Ascending aorta (tissue), 2 donors: ENCODE measurements around the gene SLC49A4. TPM values are rescaled to one million over a fixed set of nuclear protein-coding genes. Genes with fewer than 3 reads are reported as not detected.

Source experiments
- DNase-seq, 2 donors: peaks; one replicate each; pipeline ENCODE4 v3.0.0-alpha.2; 2019; ENCODE audit warnings: low spot score in 2 of 2
- H3K27ac ChIP-seq, 2 donors: fragments of 200-600 bp; sonication (generic); one replicate each; pipeline ENCODE4 v1.5.1; 2016 to 2017; ENCODE audit warnings: mild to moderate bottlenecking in 1 of 2
- H3K27me3 ChIP-seq: fragments of 200-600 bp; sonication (generic); one replicate; pipeline ENCODE4 v1.5.1; 2017
- H3K36me3 ChIP-seq, 2 donors: fragments of 200-600 bp; sonication (generic); one replicate each; pipeline ENCODE4 v1.5.1; 2016
- H3K4me1 ChIP-seq, 2 donors: fragments of 200-600 bp; sonication (generic); one replicate each; pipeline ENCODE4 v1.5.1; 2016 to 2017; ENCODE audit warnings: mild to moderate bottlenecking in 1 of 2
- H3K4me3 ChIP-seq, 2 donors: fragments of 200-600 bp; sonication (generic); one replicate each; pipeline ENCODE4 v1.5.1; 2016 to 2017; ENCODE audit warnings: mild to moderate bottlenecking in 1 of 2
- H3K9me3 ChIP-seq, 2 donors: fragments of 200-600 bp; sonication (generic); one replicate each; pipeline ENCODE4 v1.5.1; 2016
- intact Hi-C: fragments of 100-400 bp; cut with DNase I; formaldehyde crosslinking; loops from one replicate; pipeline ENCODE4 v1.15.1; 2023
- total RNA-seq: library from RNA; depleted of rRNA; stranded (reverse); fragments of >200 nt; gene quantifications from one replicate; pipeline ENCODE4 v1.1.0, GENCODE V29; 2016
- TF ChIP-seq, protein P1 (sequence below), 3 experiments: fragments of 200-600 bp in 2 of 3; fragments of 450-650 bp in 1 of 3; sonication (generic) in 2 of 3; IDR thresholded peaks; one replicate each; pipeline ENCODE4 v1.5.1; 2016 to 2019; ENCODE audit warnings: antibody characterized with exemption in 3 of 3, mild to moderate bottlenecking in 1 of 3, moderate library complexity in 1 of 3

SLC49A4 gene
- total RNA-seq, 1 donor from 2014 or later = 3.2 TPM

DNA sequence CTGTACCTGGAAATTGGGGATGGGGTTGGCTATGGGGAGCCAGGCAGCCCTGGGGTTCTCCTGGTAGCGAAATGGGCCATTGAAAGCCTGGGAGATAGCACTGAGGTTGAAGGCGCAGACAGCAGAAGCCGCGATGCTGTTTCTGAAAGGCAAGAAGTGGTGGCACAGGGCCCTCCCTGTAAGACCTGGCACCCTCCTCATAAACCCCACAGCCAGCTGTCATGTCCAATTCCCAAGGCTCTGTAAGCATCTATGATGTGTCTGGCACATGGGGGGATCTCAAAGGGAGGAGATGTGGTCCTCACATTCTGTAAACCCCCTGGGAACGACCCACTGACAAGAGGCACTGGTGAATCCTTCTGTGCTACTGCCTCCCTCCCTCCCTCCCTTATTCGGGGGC lies 128.7 kb downstream of the SLC49A4 start:
- TF ChIP-seq, protein P1, sequence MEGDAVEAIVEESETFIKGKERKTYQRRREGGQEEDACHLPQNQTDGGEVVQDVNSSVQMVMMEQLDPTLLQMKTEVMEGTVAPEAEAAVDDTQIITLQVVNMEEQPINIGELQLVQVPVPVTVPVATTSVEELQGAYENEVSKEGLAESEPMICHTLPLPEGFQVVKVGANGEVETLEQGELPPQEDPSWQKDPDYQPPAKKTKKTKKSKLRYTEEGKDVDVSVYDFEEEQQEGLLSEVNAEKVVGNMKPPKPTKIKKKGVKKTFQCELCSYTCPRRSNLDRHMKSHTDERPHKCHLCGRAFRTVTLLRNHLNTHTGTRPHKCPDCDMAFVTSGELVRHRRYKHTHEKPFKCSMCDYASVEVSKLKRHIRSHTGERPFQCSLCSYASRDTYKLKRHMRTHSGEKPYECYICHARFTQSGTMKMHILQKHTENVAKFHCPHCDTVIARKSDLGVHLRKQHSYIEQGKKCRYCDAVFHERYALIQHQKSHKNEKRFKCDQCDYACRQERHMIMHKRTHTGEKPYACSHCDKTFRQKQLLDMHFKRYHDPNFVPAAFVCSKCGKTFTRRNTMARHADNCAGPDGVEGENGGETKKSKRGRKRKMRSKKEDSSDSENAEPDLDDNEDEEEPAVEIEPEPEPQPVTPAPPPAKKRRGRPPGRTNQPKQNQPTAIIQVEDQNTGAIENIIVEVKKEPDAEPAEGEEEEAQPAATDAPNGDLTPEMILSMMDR (IDR thresholded peaks at IDR 0.05) = no peak
- Histone ChIP-seq H3K4me3 (no peak overlapping the region), H3K27me3 (no peaks in the 10 kb centered on the region), H3K4me1 (no peaks in the 10 kb centered on the region), H3K27ac (no peak overlapping the region), H3K9me3 (no peaks in the 10 kb centered on the region), H3K36me3 (no peaks in the 10 kb centered on the region)
- intact Hi-C loops = no loop called here
- peak in 1 of 2 donors; percentile 13 for DNase-seq

DNA sequence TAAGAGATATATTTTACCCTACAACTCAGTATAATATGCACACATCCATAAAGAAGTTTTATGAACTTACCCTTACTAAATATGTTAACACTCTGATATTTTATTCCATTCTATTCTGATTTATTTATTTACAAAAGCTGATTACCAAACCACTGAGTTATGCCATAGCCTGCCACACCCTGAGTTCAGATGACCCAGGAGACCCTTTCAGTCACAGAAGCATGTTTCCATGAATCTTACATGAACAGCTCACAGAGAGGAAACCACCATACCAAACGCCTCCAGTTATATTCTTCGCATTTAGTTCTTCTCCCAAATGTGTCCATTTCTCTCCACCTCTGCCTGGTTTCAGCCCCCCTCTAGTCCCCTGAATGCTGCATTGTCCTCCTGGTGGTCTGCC lies 129.2 kb downstream of the SLC49A4 start:
- no peaks in the 10 kb centered on the region for H3K4me1 ChIP-seq
- H3K27ac ChIP-seq = no peak overlapping the region
- no peaks in the 10 kb centered on the region for H3K27me3 ChIP-seq
- peak in 1 of 2 donors; percentile 7 for DNase-seq
- TF ChIP-seq, protein P1 (IDR thresholded peaks at IDR 0.05) = no peak
- intact Hi-C loops = no loop called here
- no peak overlapping the region for H3K4me3 ChIP-seq
- H3K36me3 ChIP-seq = no peaks in the 10 kb centered on the region
- no peaks in the 10 kb centered on the region for H3K9me3 ChIP-seq

DNA sequence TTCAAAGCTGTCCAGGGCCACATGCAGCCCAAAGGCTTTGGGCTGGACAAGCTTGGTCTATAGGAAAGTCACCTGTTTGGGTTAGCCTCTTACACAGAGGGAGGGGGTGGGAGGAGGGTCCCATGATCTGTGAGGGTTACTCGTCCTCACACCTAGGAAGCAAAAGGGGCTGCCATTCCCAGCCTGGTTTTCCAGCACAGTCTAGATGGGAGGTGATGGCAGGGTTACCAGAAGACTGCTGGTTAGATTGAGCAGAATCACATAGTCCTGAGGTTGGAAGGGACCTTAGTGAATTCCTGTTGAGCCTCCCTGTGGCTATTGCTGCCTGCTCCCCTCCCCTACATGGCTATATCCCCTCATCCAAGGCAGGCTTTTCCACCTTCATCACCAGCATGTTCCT lies 130.9 kb downstream of the SLC49A4 start:
- DNase-seq = peak in 1 of 2 donors; percentile 37
- intact Hi-C loops = no loop called here
- H3K9me3 ChIP-seq = no peaks in the 10 kb centered on the region
- TF ChIP-seq, protein P1 (IDR thresholded peaks at IDR 0.05) = no peak
- no peaks in the 10 kb centered on the region for H3K27me3 ChIP-seq
- H3K4me1 ChIP-seq = no peaks in the 10 kb centered on the region
- no peak overlapping the region for H3K27ac ChIP-seq
- no peaks in the 10 kb centered on the region for H3K36me3 ChIP-seq
- no peak overlapping the region for H3K4me3 ChIP-seq

DNA sequence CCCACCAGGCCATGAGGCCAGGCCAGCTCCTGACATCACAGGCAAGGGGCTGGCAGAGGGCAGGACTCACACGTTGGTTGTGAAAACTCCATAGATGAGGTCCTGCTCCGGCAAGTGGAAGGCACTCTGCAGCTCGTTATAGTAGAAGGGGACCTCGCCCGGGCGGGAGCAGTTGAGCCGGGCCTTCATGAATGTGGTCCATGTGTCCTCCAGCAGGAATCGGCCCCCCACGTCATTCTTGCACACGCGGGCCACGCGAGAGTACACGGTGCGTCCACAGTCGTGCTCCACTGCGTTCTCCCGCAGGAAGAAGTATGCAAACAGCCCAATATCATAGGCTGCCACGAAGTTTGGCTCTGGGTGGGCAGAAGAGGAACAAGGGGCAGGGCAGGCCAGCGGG lies 131.5 kb downstream of the SLC49A4 start:
- DNase-seq = peak in 1 of 2 donors; percentile 51
- intact Hi-C loops = no loop called here

DNA sequence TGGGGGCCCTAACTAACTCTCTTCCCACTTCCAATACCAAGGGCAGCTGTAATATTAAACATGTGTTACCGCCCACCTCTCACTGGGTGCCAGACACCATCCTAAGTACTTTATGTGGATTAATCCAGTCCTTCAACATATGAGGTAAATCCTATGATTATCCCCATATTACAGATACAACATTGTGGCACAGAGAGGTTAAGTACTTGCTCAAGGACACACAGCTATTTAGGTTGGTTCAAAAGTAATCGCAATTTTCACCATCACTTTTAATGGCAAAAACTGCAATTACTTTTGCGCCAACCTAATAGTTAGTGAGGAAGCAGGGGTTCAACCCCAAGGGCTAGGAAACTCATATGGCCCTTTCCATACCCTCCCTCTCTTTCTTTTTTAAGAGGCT lies 131.9 kb downstream of the SLC49A4 start:
- H3K4me1 ChIP-seq = no peaks in the 10 kb centered on the region
- no peaks in the 10 kb centered on the region for H3K27me3 ChIP-seq
- no peak overlapping the region for H3K4me3 ChIP-seq
- intact Hi-C loops = no loop called here
- TF ChIP-seq, protein P1 (IDR thresholded peaks at IDR 0.05) = no peak
- DNase-seq = no peak
- H3K36me3 ChIP-seq = no peaks in the 10 kb centered on the region
- no peak overlapping the region for H3K27ac ChIP-seq
- no peaks in the 10 kb centered on the region for H3K9me3 ChIP-seq

More for the DNA sequence above, 131.5 kb downstream of the SLC49A4 start:
- Histone ChIP-seq H3K27ac (no peak overlapping the region), H3K9me3 (no peaks in the 10 kb centered on the region), H3K27me3 (no peaks in the 10 kb centered on the region), H3K4me3 (no peak overlapping the region), H3K4me1 (no peaks in the 10 kb centered on the region), H3K36me3 (no peaks in the 10 kb centered on the region)
- TF ChIP-seq, protein P1 (IDR thresholded peaks at IDR 0.05) = no peak

DNA sequence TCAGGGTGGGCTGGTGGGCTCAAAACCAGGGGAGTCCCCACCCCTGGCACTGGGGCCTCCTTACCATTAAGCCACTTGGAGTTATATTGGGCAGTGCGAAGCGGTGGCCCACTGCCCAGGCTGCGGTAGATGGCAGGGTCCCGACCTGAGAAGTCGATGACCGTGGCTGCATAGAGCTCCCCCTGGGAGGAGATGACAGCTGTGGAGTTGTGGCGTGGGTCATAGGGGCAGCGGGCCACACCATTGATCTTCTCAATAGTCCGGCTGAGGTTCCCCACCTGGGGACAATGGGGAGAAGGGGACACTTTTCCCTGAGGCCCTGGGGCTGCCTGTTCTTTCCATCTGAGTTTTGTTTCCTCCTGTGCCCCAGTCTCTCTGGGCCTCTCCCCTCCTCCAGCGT lies 132.9 kb downstream of the SLC49A4 start:
- H3K4me1 ChIP-seq = no peaks in the 10 kb centered on the region
- no peaks in the 10 kb centered on the region for H3K9me3 ChIP-seq
- DNase-seq = no peak
- H3K36me3 ChIP-seq = no peaks in the 10 kb centered on the region
- H3K27me3 ChIP-seq = no peaks in the 10 kb centered on the region
- no peak overlapping the region for H3K4me3 ChIP-seq
- TF ChIP-seq, protein P1 (IDR thresholded peaks at IDR 0.05) = no peak
- intact Hi-C loops = no loop called here
- no peak overlapping the region for H3K27ac ChIP-seq
